NCI-H1417 (cell line): ENCODE results near the gene CRACR2B.

ENCODE experiments used
- DNase-seq, 3 experiments: peaks; one replicate each; lab custom pipeline; 2025; lab: John Stamatoyannopoulos, UW

The CRACR2B gene

DNA sequence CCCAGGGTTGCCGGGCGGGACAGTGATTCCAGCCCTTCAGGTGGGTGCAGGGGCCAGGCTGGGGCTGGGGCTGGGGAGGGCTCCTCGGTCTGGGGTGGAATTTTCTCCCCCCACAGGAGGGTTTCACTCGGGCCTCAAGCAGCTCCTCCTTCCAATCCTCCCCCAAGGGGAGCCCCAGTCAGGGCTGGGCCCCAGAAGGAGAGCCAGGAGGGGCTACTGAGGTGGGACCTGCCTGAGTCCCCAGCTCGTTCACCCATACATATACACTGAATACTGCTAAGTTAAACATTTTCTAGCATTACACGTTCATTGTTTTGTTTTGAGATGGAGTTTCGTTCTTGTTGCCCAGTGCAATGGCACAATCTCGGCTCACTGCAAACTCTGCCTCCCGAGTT, 1.5 kb upstream of the CRACR2B start:
- no peak for DNase-seq

GRCh38 chr11:826836-827145, 928 bp upstream of the CRACR2B start:
- peak in 1 of 3 experiments; percentile 42 for DNase-seq

GRCh38 chr11:827146-827896, 398 bp upstream of the CRACR2B start:
- DNase-seq: peak; percentile 30 to 48 (median 42)

GRCh38 chr11:828506-829175, 922 bp downstream of the CRACR2B start:
- DNase-seq: peak in 1 of 3 experiments; percentile 58

- DNase-seq: peak in 1 of 3 experiments; percentile 58
These were observed 1.6 kb downstream of the CRACR2B start for GRCh38 chr11:829176-829846.

- no peak for DNase-seq
These were observed 2.2 kb downstream of the CRACR2B start for GRCh38 chr11:829847-830294.

DNA sequence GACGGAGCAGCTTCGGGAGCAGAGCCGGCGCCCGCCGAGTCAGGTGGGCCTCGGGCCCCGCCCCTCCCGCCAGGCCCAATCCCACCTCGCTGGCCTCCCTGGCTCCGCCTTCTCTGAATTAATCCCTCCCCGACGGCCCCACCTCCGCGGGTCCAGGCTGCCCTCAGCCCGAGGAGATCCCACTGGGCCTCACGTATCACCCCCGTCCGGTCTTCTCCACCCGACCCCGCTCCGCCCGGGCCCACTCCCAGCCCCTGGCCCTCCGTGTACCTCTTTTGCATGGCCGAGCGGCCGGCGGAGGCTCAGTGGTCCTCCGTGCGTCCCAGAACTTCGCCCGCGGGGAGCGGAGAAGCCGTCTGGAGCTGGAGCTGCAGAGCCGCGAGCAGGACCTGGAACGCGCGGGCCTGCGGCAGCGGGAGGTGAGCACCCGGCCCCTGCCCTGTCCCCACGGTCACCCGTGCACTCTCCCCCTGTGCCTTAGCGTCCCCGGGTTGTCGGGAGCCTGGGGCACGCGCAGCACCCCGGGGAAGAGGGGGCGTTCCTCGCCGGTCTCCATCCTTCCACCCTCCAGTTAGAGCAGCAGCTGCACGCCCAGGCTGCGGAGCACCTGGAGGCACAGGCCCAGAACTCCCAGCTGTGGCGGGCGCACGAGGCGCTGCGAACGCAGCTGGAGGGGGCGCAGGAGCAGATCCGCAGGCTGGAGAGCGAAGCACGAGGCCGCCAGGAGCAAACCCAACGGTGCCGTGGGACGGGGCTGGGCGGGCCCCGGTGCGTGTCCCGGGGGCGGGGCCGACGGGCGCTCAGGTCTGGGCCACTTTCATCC, 2.8 kb downstream of the CRACR2B start:
- DNase-seq: peak; percentile 81 to 92 (median 82)

DNA sequence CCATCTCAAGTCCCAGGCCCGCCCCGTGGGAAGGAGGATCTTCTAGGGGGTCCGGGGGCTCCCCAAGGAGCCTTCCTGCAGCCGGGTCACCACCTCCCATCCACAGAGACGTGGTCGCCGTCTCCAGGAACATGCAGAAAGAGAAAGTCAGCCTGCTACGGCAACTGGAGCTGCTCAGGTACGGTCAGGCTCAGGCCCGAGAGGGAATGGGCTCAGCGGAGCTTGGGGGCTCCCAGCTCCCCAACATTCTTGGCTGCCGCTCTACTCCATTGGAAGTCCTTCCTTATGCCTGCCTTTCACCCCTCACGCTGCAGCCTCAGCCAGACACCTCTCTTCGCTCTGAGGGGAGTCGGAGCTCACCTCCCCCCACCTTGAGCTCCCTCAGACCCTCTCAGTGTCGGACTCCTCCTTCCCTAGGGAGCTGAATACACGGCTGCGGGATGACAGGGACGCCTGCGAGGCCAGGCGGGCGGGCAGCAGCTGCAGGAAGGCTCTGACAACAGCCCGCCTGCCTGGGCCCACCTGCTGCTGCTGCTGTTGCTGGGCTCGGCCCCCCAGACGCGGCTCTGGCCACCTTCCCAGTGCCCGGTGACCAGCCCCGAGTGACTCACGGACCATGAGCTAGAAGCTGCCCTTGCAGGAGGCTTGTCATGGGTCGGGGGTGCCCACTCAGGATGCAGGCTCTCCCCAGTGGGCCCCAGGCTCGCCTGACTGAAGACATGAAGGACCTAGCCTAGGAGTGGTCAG, 3.6 kb downstream of the CRACR2B start:
- peak in 2 of 3 experiments; percentile 47 to 60 for DNase-seq

DNA sequence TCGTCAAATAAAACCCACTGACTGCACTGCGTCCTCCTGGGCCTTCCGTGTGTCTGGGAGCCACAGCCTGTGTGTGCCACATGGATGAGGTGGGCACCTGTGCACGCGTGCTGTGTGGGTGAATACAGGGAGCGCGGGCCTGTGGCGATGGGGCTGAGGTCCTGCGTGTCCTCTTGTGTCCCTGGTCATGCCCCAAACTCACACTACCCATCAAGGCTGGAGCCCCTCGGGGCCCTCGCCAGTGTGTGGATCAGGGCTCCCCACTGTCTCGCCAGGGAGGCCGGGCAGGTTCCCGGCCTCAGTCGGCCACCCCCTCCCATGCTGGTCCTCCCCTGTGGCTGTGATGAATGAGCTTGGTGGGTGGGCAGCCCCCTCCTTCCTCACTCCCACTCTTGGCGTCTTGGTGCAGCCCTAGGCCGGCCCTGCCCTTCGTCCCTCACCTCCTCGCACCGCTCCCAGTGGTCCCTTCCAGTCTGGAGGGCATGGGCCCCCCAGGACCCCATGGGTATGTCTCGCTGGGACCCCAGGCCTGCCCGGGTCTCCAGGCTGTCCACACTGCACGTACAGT, 4.3 kb downstream of the CRACR2B start:
- no peak for DNase-seq

- peak; percentile 54 to 67 (median 57) for DNase-seq
These were observed 4.9 kb downstream of the CRACR2B start, which contains the start of gene CD151 for GRCh38 chr11:832529-833113. Gene CD151, plus strand, starts transcription at chr11:832952. Its CDS starts 3,118 bp downstream, at chr11:836070.

- DNase-seq: peak; percentile 41 to 58 (median 55)
These were observed 5.5 kb downstream of the CRACR2B start for GRCh38 chr11:833114-833791.

- no peak for DNase-seq
These were observed 6.2 kb downstream of the CRACR2B start for GRCh38 chr11:833849-834311.

DNA sequence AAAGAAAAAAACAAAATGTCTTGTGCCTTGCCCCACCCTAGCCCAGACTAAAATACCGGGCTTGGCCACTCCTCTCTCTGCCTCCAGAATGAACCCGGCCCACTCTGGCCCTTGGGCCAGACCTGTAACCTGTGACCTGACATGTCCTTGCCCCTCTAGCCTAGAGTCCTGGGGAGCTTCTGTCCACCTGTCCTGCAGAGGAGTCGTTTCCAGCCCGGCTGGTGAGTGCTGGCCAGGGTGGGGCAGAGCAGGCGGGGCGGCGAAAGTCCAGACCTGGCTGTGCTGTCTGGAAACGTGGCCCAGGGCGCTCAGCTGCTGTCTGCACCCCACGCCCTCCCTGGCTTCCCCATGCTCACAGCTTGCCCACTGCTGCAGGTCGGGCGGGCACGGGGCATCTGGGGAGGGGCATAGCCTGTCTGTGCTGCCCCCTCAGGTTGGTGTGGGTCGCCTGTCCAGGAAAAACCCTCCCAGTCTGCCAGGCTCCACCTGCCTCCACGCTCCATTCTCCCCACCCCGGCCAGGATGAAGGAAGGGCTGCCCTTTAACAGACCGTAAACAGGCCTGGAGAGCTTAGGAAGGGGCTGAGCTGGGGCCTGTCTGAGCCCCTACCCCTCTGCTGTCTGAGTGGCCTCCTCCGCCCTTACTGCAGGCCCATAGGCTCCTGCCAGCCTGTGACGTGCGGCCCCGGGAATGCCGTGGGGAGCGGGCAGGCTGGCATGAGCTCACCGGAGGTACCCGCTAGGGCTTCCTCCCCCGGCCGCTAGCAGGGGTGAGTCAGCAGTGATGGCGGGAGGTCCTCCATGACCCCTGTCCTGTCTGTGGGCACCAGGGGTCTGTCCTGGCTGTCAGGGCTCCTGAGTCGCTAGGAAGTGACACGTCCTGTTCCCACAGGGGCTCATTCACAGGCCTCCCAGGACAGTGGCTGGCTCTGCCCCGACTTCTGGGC, 6.9 kb downstream of the CRACR2B start:
- DNase-seq: no peak

DNA sequence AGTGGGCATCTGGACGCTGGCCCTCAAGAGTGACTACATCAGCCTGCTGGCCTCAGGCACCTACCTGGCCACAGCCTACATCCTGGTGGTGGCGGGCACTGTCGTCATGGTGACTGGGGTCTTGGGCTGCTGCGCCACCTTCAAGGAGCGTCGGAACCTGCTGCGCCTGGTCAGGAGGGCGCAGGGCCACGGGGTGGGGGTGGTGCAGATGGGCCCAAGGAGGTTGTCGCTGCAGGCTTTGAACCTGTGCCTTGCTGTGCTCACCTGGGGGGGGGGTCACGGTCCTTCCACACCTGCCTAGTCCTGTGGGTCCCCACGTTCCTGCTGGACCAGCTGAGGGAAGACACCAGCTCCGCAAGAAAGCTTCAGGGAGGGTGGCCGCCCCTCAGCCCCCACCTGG, 8.6 kb downstream of the CRACR2B start:
- DNase-seq: no peak

DNA sequence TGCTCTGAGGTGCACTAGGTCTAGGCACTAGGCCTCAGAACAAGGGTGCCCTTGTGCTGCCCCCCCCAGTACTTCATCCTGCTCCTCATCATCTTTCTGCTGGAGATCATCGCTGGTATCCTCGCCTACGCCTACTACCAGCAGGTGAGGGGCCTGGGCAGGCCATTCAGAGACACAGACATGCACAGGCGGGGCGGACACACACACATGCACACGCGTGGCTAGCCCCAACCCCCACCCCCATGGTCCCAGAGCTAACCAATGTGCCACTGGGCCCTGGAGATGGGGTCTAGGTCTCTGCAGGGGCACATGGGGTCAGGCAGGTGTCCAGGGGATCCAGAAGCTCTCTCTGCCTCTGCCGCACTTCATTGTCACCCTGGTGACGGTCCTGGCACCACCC, 9.0 kb downstream of the CRACR2B start:
- DNase-seq: no peak

DNA sequence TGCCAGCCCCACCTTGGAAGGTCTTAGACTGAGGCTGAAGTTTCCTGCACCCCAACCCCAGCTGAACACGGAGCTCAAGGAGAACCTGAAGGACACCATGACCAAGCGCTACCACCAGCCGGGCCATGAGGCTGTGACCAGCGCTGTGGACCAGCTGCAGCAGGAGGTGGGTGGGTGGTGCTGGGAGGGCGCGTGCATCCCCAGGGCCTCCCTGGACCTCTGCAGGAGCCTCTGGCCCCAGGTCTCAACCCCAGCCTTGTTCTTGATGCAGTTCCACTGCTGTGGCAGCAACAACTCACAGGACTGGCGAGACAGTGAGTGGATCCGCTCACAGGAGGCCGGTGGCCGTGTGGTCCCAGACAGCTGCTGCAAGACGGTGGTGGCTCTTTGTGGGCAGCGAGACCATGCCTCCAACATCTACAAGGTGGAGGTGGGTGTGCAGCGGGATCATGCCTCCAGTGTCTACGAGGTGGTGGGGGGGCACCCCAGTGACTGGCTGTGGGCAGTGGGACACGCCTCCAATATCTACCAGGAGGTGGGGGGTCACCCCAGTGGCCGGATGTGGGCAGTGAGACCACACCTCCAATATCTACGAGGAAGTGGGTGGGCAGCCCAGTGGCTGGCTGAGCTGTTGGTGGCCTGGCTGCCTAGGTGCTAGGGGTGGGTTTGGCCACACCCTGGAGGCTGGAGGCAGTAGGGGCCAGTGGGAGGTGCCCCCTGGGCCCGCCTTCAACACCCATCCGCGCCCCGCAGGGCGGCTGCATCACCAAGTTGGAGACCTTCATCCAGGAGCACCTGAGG, 9.7 kb downstream of the CRACR2B start:
- no peak for DNase-seq

DNA sequence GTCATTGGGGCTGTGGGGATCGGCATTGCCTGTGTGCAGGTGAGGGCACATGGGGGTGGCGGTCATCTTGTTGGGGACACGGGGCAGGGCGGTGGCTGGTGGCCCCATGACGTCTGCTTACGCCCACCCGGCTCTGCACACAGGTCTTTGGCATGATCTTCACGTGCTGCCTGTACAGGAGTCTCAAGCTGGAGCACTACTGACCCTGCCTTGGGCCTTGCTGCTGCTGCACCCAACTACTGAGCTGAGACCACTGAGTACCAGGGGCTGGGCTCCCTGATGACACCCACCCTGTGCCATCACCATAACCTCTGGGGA, 10.2 kb downstream of the CRACR2B start:
- DNase-seq: no peak
